Measurements from ENCODE around the gene HM13.

Gene HM13

GRCh38 chr20:31539636-31540035, 25.4 kb downstream of the HM13 start:
- in situ Hi-C loops (cut with MboI; ENCODE audit: low sequenced_read_pairs): loop anchor here (10.0 to 25.0 kb wide), 2 partner anchors 55 to 173 kb away; partner anchors contain the start of gene BCL2L1

GRCh38 chr20:31540406-31540805, 26.2 kb downstream of the HM13 start:
- in situ Hi-C loops (cut with MboI; ENCODE audit: low sequenced_read_pairs): loop anchor here (10.0 to 25.0 kb wide), 2 partner anchors 56 to 172 kb away; partner anchors contain the start of gene BCL2L1

DNA sequence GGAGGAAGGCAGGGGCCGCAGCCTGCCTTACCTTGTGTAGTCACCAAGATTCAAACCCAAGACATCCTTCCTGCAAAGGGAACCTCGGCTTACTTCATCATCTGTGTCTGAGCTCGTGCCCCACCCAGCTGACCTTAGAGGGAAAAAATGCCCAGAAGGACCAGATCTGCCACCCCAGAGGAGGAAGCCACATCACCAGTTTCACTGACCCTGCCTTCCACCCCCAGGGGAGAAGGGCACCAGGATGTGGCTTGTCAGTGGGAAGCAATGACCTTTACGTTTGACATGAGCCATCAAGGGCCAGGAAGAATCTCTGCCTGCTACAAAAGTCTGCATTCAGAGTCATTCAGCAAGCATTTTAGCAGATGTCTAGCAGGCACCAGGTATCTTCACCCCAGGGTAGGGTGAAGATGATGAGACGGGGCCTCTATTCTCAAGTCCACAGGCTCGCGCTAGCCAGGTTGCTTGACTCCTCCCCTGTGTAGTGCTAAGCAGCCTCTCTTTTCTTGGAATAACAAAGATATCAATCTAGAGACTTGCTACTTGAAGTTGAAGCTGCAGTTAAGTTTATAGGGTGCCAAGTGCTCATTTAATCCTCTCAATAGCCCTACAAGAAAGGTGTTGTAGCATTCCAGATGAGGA, 28.1 kb downstream of the HM13 start:
- in situ Hi-C loops (cut with MboI; ENCODE audit: low sequenced_read_pairs): loop anchor here (10.0 to 25.0 kb wide), 2 partner anchors 58 to 170 kb away; partner anchors contain the start of gene BCL2L1

DNA sequence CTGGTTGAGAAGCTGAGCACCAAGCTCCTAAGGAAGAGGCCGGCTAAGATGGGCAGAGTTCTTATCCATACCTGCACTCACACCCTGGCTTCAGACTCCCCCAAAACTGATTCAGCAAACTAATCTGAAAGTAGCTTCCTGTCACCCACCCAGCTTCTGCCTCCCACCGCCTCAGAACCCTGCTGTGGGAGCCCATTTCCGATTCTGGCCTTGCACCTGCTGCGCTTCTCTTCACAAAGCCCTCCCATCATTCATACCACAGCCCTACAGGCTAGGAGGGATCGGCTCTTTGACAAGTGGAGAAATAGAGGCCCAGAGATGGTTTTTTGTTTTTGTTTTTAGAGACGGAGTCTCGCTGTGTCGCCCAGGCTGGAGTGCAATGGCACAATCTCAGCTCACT, 28.7 kb downstream of the HM13 start:
- in situ Hi-C loops (cut with MboI; ENCODE audit: low sequenced_read_pairs): loop anchor here (10.0 to 25.0 kb wide), 2 partner anchors 58 to 169 kb away; partner anchors contain the start of gene BCL2L1

GRCh38 chr20:31543966-31544598, 29.8 kb downstream of the HM13 start:
- in situ Hi-C loops (cut with MboI; ENCODE audit: low sequenced_read_pairs): loop anchor here (10.0 to 25.0 kb wide), 2 partner anchors 59 to 168 kb away; partner anchors contain the start of gene BCL2L1

DNA sequence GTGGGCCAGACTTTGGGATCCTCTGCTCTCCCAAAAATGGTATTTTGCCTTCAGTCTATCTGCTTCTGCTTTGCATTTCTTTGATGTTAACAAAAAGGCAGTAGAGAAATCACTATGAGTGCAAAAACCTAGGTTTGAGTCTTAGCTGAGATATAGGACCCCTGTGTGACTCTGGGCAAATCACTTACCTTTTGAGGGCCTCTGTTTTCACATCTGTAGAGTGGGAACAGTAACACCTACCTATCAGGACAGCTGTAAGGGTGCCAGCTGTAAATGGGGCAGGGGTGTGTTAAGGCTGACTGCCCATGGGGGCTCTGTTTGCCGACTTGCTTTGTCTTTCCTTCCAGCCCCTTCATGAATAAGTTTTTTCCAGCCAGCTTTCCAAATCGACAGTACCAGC, 30.4 kb downstream of the HM13 start:
- in situ Hi-C loops (cut with MboI; ENCODE audit: low sequenced_read_pairs): loop anchor here (10.0 to 25.0 kb wide), 2 partner anchors 60 to 168 kb away; partner anchors contain the start of gene BCL2L1

- in situ Hi-C loops (cut with MboI; ENCODE audit: low sequenced_read_pairs): loop anchor here (10.0 to 25.0 kb wide), 2 partner anchors 61 to 167 kb away; partner anchors contain the start of gene BCL2L1
These were observed 31.4 kb downstream of the HM13 start for GRCh38 chr20:31545621-31546040.

DNA sequence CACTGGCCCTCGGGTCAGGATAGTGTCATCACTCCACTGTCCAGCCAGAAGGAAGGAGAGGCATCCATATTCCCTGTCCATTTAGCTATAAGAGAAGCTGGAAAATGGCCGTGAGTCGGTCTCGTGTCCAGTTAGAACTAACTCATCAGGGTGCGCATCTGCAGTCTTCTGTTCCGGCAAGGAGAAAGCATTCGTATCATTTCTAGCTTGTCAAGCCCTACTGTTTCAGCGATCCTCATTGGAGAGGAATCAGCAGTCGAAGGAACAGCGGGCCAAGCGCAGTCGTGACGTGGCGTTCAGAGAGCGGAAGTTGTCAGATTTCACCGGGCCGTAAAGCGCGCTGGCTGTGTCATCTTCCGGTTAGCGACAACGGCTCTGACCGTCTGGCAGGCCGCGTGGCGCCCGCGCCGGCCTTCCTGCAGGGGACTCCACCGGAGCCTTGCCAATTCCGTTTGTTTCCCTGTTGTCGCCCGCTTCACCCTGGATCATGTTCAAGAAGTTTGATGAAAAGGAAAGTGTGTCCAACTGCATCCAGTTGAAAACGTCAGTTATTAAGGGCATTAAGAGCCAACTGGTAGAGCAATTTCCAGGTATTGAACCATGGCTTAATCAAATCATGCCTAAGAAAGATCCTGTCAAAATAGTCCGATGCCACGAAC, 32.9 kb downstream of the HM13 start:
- in situ Hi-C loops (cut with MboI; ENCODE audit: low sequenced_read_pairs): loop anchor here (10.0 to 25.0 kb wide), 2 partner anchors 62 to 165 kb away; partner anchors contain the start of gene BCL2L1

GRCh38 chr20:31547720-31548298, 33.6 kb downstream of the HM13 start:
- in situ Hi-C loops (cut with MboI; ENCODE audit: low sequenced_read_pairs): loop anchor here (10.0 to 25.0 kb wide), 2 partner anchors 63 to 164 kb away; partner anchors contain the start of gene BCL2L1

GRCh38 chr20:31548820-31549512, 34.7 kb downstream of the HM13 start:
- in situ Hi-C loops (cut with MboI; ENCODE audit: low sequenced_read_pairs): loop anchor here (10.0 to 25.0 kb wide), 2 partner anchors 64 to 163 kb away; partner anchors contain the start of gene BCL2L1

DNA sequence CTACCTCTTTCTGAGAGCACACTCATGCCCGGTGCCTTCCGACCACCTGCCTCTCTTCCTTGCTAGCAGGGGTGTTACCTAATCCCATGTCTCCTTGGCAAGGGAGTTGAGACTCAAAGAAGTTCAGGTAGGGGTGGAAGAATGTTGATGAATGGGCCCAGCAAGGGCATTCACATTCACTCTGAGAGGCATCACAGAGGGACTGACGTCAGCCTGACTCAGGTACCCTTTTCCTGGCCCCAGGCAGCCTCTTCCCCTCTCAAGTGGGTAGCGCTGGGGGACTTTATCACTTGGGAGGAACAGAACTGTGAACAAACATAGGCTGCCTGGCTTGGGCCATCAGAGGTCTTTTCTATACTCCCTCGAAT, 35.3 kb downstream of the HM13 start:
- in situ Hi-C loops (cut with MboI; ENCODE audit: low sequenced_read_pairs): loop anchor here (10.0 to 25.0 kb wide), 2 partner anchors 65 to 163 kb away; partner anchors contain the start of gene BCL2L1

DNA sequence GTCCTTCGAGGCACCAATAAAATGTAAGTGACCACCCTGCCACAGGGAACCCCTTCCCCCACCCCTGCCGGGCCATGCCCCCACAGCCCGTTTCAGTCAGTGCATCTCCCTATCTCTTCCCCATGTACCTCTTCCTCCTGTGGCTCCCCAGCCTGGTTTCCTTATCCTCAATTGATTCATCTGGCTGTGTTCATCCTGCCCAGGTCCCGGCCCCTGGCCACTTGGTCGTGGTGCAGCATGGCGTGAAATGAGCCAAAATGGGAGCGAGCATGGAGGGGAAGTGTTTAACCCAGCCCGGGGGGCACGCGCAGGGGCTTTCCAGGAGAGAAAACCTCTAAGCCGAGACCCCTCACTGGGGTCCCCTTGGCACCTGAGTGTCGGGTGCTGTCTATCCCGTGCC, 35.9 kb downstream of the HM13 start:
- in situ Hi-C loops (cut with MboI; ENCODE audit: low sequenced_read_pairs): no loop called here

DNA sequence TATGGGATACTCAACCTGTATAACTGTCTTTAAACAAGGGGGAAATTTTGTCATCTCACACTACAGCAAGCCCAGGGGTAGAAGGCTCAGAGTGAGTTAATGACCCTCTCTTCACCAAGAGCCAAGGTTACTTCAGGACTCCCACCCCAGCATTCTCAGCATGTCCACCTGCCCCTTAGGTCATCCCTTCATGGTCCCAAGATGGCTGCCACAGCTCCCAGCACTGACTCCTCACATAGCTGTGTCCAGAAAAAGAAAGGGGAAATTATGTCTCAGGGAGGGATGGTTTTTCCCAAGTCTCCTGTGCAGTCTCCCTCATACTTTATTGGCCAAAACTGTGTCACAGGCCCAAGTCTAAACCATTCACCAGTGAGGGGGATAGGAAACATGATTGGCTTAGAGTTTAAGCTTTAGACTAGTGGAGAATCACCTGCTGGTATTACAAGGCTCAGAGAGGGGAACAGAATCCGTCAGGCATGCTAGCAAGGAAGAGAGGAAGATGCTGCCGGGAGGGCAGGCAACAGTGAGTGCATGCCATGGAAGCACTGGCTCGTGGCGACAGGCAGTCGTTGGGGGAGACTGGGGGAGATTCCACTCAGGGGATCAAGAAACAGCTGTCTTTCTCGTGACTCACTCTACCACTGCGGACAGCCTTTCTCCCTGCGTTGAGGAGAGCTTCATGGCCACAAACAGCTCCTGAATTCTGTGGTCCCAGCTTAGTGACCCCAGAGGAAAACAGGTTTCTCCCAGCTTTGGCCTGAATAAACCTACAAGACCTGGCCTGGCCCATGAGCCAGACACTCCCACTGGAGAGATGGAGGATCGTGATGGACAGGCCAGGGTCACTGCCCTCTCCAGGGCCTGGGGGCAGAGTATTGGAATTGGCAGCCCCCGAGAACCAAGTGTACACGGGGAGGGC, 37.2 kb downstream of the HM13 start:
- in situ Hi-C loops (cut with MboI; ENCODE audit: low sequenced_read_pairs): no loop called here

GRCh38 chr20:31555203-31555775, 41.0 kb downstream of the HM13 start:
- in situ Hi-C loops (cut with MboI; ENCODE audit: low sequenced_read_pairs): no loop called here

- in situ Hi-C loops (cut with MboI; ENCODE audit: low sequenced_read_pairs): loop anchor here (5.0 kb wide), 1 partner anchor 58 kb away; no protein-coding TSS in a partner anchor
These were observed 45.5 kb downstream of the HM13 start for GRCh38 chr20:31559704-31560093.

- in situ Hi-C loops (cut with MboI; ENCODE audit: low sequenced_read_pairs): loop anchor here (5.0 kb wide), 1 partner anchor 57 kb away; no protein-coding TSS in a partner anchor
These were observed 46.0 kb downstream of the HM13 start for GRCh38 chr20:31560094-31560745.

DNA sequence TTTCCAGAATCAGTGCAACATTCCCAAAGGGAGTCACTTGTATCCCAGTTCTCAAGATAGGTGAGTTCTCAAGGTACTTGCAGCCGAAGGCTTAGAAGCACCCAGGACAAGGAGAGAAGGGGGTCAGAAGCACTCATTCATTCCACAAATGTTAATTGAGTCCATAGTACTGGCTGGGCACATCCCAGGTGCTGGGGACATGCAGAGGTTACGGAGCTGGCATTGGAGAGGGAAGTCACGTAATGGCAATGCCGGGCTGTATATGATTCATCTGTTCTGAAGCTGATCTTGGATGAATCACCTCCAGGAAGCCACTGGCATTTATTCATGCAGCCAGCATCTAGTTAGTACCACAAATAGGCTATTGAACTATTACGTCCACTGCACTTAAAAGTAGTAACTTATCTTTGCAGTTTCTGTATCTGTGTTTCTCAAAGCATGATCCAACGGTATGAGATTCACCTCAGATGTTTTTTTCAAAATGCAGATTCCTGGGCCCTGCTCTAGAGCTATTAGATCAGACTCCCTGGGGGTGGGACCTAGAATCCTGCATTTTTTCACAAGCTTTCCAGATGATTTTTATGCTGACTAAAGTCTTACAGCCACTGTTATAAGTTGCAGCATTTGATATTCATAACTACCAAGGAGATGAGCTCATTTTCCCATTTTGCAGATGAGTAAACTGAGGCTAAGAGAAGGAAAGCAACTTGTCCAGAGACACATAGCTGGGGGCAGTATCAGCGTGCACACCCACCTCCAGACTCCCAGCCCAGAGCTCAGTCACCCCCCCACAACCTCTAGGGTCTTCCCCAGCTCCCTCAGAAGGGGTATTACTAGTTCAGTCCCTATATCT, 46.7 kb downstream of the HM13 start:
- in situ Hi-C loops (cut with MboI; ENCODE audit: low sequenced_read_pairs): loop anchor here (5.0 kb wide), 1 partner anchor 56 kb away; no protein-coding TSS in a partner anchor

All from HL-60/S4 treated with retinoic acid at 250 ng/mL for 4 days and 3 days (cell line).